Measurements from ENCODE around the gene SLC24A4.
"Not testable (repeated sequence)": the region's sequence is repeated elsewhere in the genome, so short reads cannot be mapped to it uniquely, and the experiment has no call there.

Gene SLC24A4

GRCh38 chr14:92402500-92402899 lies 79.5 kb downstream of the SLC24A4 start:
- DNase-seq (ENCODE audit: low read depth), result not testable (repeated sequence)

- no peak for DNase-seq (ENCODE audit: low read depth)
These were observed 81.1 kb downstream of the SLC24A4 start for GRCh38 chr14:92404018-92404417.

GRCh38 chr14:92404421-92404820 lies 81.5 kb downstream of the SLC24A4 start:
- no peak for DNase-seq (ENCODE audit: low read depth)

DNA sequence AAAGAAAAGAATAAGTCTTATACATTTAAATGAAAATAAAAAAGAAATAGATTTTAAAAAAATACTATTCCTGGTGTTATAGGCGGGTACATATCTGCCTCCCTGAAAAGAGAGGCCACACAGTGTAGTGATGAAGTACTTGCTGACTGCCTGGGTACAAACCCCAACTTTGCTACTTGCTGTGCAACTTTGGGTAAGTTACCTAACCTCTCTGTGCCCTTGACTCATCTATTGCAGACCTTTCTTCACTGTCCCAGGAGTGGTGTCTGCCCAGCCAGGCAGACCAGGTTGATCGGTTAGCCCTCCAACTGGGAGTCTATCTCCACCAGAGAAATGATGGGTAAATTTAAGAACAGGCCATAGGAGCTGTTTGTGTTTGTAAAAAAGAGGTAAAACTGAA lies 82.0 kb downstream of the SLC24A4 start:
- DNase-seq (ENCODE audit: low read depth), result no peak

- no peak for DNase-seq (ENCODE audit: low read depth)
These were observed 84.4 kb downstream of the SLC24A4 start for GRCh38 chr14:92407410-92407809.

GRCh38 chr14:92409043-92409442 lies 86.1 kb downstream of the SLC24A4 start:
- no peak for DNase-seq (ENCODE audit: low read depth)

DNA sequence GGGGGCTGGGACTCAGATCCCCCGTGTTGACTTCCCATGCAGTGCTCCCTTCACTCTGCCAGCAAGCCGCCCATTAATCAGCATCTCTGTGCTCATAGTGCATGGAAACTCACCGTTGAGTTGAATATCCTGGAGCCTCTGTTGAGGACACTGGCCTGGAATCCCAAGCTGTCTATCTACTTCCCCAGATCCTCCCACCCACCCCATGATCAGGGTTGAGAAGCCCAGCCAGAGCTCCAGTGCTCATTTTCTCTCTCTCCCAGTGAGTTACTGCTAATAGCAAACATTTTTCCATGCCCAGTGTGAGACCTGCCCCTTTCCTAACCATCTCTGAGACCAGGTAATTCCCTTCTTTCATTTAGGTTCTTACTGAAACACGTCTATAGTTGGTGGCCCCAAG lies 88.2 kb downstream of the SLC24A4 start:
- no peak for DNase-seq (ENCODE audit: low read depth)

DNA sequence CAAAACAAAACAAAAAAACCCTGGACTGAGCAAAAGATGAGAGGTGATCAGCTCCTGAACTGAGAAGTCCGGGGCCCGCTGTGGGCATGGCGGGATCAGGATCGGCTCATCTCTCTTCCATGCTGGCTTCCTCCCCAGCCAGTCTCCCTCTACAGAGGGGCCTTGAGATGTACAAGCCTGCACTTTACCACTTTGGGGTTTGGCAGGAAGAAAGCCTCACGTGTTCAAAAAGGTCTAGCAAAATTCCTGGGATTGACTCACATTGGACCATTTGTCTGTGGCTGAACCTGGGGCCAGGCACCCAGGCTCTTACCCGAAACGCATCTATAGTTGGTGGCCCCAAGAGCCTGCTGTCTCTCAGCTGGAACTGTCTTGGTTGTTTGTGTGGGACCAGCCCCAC lies 89.0 kb downstream of the SLC24A4 start:
- no peak for DNase-seq (ENCODE audit: low read depth)

- DNase-seq (ENCODE audit: low read depth), result no peak
These were observed 89.9 kb downstream of the SLC24A4 start for GRCh38 chr14:92412912-92413311.

DNA sequence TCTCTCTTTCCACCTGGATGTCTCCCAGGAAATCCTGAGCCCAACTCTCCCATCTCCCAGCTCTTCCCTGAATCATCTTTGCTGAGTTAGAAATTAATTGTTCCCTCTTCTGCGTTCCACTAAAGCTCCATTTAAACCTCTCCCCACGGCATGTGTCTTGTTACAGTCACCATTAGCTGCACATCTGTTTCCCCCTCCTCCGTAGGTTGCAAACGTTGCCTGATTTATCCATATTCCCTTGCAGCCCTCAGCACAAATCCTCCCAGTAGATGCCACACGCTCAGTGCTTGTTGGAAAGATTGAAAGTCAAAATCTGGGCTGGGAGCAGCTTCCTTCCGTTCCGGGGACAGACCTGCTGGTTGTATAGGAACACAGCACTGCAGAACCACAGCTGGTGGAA lies 90.4 kb downstream of the SLC24A4 start:
- DNase-seq (ENCODE audit: low read depth), result no peak

- DNase-seq (ENCODE audit: low read depth), result no peak
These were observed 91.9 kb downstream of the SLC24A4 start for GRCh38 chr14:92414690-92415445.

GRCh38 chr14:92415969-92416368 lies 93.0 kb downstream of the SLC24A4 start:
- no peak for DNase-seq (ENCODE audit: low read depth)

DNA sequence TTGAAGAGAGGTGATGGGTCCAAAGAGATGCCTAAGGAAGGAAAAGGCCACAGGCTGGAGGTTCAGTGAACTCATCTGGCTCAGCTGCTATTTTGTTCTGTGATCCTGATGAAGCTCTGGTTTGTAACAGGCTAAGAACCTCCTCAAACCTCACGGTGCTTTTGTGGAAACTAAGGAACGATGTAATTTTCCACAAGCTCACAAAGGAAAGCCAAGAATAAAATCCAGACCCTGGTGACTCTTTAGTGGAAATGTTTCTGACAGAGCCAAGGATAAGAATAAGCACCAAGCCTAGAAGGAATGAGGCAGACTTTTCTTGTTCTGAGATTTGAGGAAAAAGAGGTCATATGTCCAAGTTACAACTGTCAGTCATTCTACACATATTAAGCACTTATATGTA lies 93.6 kb downstream of the SLC24A4 start:
- no peak for DNase-seq (ENCODE audit: low read depth)

DNA sequence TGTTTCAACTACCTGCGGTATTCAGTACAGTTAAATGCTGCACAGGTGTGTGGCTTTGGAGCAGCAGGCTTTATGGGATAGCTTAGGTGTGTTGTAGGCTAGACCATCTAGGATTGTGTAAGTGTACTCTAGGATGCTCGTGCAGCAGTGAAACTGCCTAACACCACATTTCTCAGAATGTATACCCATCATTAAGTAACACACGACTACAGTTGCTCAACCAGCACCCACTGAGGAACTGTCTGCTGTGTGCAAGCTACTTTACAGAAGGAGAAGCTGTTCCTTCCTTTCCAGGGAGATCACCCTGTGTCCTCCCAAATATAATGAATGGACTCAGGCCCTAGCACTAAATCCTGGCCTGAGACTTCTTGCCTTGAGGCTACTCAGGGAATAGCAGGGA lies 94.8 kb downstream of the SLC24A4 start:
- no peak for DNase-seq (ENCODE audit: low read depth)

DNA sequence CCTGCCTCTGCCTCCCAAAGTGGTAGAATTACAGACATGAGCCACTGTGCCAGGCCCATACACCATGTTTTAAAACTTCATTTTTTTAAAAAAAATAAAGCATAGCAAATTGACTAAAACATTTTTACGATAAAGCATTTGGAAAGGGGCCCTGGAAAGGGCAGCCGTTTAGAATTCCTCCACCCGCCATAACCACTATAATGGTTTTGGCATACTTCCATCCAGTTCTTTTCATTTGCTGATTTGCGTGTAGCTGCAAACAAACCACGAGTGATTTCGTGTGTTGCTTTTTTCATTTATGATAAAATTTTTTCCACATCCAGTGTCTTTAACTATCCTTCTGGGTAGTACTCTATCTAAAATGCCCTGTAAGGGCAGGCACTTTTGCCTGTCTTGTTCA lies 98.8 kb downstream of the SLC24A4 start:
- no peak for DNase-seq (ENCODE audit: low read depth)

DNA sequence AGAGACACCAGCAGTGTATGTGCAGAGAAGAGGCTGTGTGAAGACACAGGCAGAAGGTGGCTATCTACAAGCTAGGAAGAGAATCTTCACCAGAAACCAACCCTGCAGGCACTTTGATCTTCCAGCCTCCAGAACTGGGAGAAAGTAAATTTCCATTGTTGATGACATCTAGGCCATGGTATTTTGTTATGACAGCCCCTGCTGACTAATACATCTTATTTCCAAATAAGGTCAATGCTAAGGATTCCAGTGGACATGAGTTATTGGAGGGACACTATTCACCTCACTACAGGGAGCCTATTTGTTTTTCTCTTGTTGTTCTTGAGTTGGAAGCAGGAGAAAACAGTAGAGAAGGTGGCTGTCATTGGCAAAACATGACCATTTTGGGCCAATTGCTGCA lies 102.1 kb downstream of the SLC24A4 start:
- DNase-seq (ENCODE audit: low read depth), result no peak

DNA sequence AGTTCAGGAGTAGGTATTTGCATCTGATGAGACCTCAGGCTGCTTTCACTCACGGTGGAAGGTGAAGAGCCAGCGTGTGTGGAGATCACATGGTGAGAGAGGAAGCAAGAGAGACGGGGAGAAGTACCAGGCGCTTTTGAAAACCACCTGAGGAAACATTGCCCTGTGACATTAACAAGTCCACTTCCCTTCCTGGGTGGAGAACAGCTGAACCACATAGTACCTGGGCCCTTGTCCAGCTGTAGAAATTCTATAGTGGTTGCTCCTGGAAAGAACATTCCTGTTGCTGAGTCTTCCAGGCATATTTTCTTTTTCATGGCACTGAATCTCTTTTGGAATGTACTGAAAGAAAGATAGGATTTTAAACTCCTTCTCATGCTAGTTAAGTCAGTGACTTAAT lies 103.3 kb downstream of the SLC24A4 start:
- no peak for DNase-seq (ENCODE audit: low read depth)

DNA sequence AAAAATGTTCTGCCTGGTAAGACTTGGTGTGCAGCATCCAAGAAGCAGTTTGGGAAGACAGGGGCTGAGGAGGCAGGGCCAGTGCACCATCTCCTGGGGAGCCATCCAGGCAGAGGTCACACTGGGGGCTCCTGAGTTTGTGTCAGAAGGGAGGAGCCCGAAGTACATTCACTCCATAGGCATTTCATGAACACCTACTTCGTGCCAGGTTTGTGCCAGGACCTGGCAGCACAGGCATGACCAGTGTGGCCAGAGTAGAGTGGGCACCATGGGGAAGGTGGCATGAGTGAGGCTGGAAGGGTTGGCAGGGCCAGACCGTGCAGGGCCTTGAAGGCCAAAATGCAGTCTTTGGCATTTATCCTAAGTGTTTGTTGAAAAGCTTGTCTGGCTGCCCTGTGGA lies 104.1 kb downstream of the SLC24A4 start:
- no peak for DNase-seq (ENCODE audit: low read depth)

DNA sequence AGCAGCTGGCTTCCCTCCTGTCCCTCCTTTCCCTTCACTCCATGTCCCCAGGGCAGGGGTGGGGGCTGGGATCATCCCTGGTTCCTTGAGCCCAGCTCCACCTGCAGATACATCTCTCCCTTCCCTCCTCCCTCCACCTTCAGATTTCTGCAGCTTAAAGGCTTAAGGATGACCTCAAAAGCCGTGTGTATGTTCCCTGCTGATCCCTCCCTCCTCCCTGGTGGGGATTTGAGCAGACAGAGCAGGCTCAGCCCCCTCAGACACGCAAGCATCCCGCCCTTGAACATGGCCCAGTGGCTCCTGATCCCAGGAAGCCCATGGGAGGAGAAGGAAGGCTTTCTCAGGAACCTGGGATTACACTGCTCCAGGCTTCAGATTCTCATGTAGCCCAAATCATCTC lies 107.7 kb downstream of the SLC24A4 start:
- no peak for DNase-seq (ENCODE audit: low read depth)

DNA sequence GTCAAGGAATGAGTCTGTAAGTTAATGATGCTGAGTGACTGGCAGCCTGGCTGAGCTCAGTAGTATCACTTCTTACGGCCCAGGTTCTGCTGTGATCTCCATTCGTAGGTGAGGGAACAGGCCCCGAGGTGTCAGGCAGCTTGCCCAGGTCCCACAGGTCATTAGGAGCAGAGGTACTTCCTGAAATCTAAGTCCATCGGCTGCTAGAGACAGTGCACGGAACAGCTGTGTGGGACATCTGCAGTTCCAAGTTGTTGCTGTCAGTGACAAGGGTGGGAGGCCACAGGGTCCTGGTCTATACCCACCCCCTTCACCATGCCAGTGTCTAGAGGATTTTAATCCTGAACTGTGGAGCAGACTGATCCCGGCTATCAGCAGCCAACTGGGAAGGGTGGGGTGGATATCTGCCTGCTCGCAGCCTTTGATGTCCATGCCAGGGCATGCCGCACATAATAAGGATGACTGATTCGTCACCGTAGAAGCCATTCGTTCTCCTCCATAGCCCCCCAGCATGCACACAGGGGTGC lies 108.3 kb downstream of the SLC24A4 start:
- DNase-seq (ENCODE audit: low read depth), result no peak

DNA sequence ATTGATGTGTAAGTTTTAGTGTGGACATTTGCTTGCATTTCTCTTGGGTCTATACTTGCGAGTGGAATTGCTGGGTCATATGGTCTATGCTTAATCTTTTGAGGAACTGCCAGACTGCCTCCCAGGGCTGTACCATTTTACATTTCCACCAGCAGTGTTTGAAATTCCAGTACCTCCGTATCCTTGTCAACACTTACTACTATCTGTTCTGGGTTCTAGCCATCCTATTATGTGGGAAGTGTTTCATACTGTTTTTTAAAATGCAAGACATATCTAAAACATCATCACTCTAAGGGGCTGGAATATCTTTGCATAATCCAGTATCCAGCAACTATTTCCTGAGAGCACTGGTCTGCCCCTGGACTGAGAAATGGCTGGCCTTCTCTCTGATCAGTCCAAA lies 110.4 kb downstream of the SLC24A4 start:
- no peak for DNase-seq (ENCODE audit: low read depth)

DNA sequence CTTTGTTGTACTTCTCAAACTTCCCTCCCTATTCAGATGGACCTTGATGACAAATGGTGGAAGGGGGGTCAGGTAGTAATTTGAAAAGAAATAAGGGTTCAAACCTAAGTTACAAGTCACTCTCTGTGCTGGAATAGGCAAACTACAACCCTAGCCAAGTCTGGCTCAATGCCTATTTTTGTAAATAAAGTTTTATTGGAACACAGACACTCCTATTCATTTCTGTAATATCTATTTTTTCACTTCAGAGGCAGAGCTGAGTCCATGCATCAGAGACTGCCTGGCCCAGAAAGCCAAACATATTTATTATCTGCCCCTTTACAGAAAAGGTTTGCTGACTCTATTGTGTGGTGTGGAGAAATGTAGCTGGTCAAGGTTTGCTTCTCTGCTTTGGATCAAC lies 112.2 kb downstream of the SLC24A4 start:
- no peak for DNase-seq (ENCODE audit: low read depth)

GRCh38 chr14:92436115-92436776 lies 113.3 kb downstream of the SLC24A4 start:
- no peak for DNase-seq (ENCODE audit: low read depth)

DNA sequence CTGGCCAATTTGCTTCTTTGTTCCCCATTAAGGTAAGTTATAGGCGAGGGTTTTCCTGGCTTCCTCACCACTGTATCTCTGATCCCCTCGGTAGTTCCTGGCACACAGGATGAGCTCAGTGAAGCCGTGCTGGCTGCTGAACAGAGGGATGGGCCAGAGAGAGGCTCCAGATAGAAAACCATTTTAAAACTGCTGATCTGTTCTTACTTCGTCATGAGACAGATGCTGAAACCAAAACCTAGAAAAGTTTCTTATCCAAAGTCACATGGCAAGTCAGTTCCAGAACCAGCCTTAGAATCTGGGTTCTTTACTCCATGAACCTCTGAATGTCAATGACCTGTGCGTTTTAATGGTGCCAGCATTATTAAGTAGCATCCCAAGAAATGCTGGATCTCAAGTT lies 114.3 kb downstream of the SLC24A4 start:
- no peak for DNase-seq (ENCODE audit: low read depth)

Data from activated T-cell treated with anti-CD3 and anti-CD28 coated beads for 24 hours (primary cell).